Naive B cell (primary cell): Measurements from ENCODE around the gene FER. TPM values are rescaled to one million over a fixed set of nuclear protein-coding genes. Genes with fewer than 3 reads are reported as not detected.
"Not testable (repeated sequence)": the region's sequence is repeated elsewhere in the genome, so short reads cannot be mapped to it uniquely, and the experiment has no call there.

ENCODE experiments used
- ATAC-seq, 2 donors: fragments of 150-1000 bp; cut with Tn5 transposase; 2 replicates each; pipeline ENCODE4 v1.10.0; 2021; ENCODE audit warnings: low read depth in 2 of 2, mild to moderate bottlenecking in 2 of 2, moderate library complexity in 2 of 2
- DNase-seq: peaks from one replicate; pipeline ENCODE4 v3.0.0; 2022
- H3K27ac Mint-ChIP-seq, 6 donors: one replicate each; pipeline ENCODE4 v1.8.0; 2020 to 2022; ENCODE audit warnings: mild to moderate bottlenecking in 6 of 6, mixed read lengths in 6 of 6, moderate library complexity in 5 of 6, inconsistent platforms in 2 of 6
- H3K27me3 Mint-ChIP-seq, 3 donors: one replicate each; pipeline ENCODE4 v1.8.0; 2021 to 2022; ENCODE audit warnings: mixed read lengths in 3 of 3, mild to moderate bottlenecking in 1 of 3
- H3K36me3 Mint-ChIP-seq, 2 donors: one replicate each; pipeline ENCODE4 v1.8.0; 2020 to 2022; ENCODE audit warnings: mixed read lengths in 2 of 2, inconsistent platforms in 1 of 2, mild to moderate bottlenecking in 1 of 2
- H3K4me1 Mint-ChIP-seq, 3 donors: one replicate each; pipeline ENCODE4 v1.8.0; 2020 to 2022; ENCODE audit warnings: mixed read lengths in 3 of 3, inconsistent platforms in 1 of 3, mild to moderate bottlenecking in 1 of 3, moderate library complexity in 1 of 3
- H3K4me3 Mint-ChIP-seq, 8 donors: one replicate each; pipeline ENCODE4 v1.8.0; 2020 to 2022; ENCODE audit warnings: mild to moderate bottlenecking in 8 of 8, mixed read lengths in 8 of 8, moderate library complexity in 8 of 8, inconsistent platforms in 2 of 8
- H3K9me3 Mint-ChIP-seq, 7 donors: one replicate each; pipeline ENCODE4 v1.8.0; 2020 to 2022; ENCODE audit warnings: mixed read lengths in 7 of 7, mild to moderate bottlenecking in 5 of 7, inconsistent platforms in 2 of 7, moderate library complexity in 1 of 7
- polyA plus RNA-seq, 6 donors: library from polyadenylated mRNA; unstranded; fragments of 300-500 nt; fragmentation: Illumina TruSeq; gene quantifications; one replicate each; pipeline ENCODE4 v1.2.3, GENCODE V29; 2021; ENCODE audit warnings: low read depth in 6 of 6

Gene FER
- polyA plus RNA-seq, 6 donors from 2014 or later, result 9.6 to 21.0 (median 17.2) TPM

DNA sequence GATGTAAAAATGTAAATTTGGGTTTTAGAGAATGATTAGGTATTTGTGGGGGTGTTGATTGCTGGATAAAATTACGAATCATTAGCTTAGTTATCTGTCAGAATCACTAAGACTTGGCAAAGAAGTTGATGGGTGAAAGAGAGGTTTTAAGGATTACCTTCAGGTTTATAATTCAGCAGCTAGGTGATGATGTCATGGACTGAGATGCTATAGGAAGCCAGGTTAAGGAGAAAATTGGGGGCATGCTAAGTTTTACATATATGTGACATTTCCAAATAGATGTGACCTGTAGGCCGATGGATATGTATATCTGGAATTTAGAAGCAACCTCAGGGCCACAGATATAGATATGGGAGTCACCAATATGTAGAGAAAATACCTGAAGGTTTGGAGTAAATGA, 228.0 kb downstream of the FER start:
- Mint-ChIP-seq H3K9me3 (peaks cover 0 to 2% (median 0%) of the 10 kb centered on the region in 7 donors), H3K27ac (no peak overlapping the region), H3K4me3 (no peak overlapping the region), H3K36me3 (peaks cover 14 to 16% of the 10 kb centered on the region in 2 donors), H3K4me1 (no peaks in the 10 kb centered on the region), H3K27me3 (no peaks in the 10 kb centered on the region)
- DNase-seq, result no peak
- no peak for ATAC-seq

DNA sequence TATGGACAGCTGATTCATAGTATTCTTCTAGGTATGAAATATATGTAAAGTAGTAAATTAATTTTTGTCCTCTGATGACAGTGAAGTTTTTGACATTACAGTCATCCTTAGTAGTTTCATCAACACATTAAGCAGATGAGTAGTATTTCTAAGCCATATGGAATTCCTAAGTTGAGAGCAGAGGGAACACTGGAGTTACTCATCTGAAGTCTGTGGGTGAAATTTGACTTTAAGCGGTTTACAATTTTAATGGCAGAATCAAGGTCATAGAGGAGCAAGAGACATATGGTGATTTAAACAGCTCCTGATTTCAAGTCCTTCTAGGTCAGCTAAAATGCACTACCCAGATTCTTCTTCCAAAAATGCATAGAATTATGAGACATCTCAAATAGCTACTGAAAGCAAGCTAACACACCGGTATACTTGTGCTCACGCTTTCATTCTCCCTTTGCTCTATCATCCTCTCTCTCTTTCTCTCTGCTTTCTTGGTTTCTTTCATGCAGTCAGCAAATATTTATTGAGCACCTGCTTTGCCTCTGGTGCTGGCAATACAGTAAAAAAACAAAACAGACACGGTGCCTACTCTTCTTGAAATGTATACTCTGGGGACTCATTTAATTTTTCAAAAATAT, 235.9 kb downstream of the FER start:
- Mint-ChIP-seq H3K27ac (peak overlapping the region in 1 of 6 donors; percentile 80), H3K27me3 (no peaks in the 10 kb centered on the region), H3K4me1 (peaks cover 0 to 2% (median under 1%) of the 10 kb centered on the region in 3 donors), H3K9me3 (peaks cover 0 to 7% (median 3%) of the 10 kb centered on the region in 7 donors), H3K36me3 (peaks cover 16 to 24% of the 10 kb centered on the region in 2 donors), H3K4me3 (no peak overlapping the region)
- DNase-seq (no peak), ATAC-seq (no peak)

- no peak for DNase-seq
- Mint-ChIP-seq H3K36me3 (peaks cover 22 to 41% of the 10 kb centered on the region in 2 donors), H3K27me3 (no peaks in the 10 kb centered on the region), H3K9me3 (peaks cover 6 to 22% (median 15%) of the 10 kb centered on the region in 7 donors), H3K4me3 (no peak overlapping the region), H3K4me1 (peaks cover 0 to 4% (median 3%) of the 10 kb centered on the region in 3 donors), H3K27ac (no peak overlapping the region)
- no peak for ATAC-seq
Observed at GRCh38 chr5:108989761-108990392, 242.2 kb downstream of the FER start.

DNA sequence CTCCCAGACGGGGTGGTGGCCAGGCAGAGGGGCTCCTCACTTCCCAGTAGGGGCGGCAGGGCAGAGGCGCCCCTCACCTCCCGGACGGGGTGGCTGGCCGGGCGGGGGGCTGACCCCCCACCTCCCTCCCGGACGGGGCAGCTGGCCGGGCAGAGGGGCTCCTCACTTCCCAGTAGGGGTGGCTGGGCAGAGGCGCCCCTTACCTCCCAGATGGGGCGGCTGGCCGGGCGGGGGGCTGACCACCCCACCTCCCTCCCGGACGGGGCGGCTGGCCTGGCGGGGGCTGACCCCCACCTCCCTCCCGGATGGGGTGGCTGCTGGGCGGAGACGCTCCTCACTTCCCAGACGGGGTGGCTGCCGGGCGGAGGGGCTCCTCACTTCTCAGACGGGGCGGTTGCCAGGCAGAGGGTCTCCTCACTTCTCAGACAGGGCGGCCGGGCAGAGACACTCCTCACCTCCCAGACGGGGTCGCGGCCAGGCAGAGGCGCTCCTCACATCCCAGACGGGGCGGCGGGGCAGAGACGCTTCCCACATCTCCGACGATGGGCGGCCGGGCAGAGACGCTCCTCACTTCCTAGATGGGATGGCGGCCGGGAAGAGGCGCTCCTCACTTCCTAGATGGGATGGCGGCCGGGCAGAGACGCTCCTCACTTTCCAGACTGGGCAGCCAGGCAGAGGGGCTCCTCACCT, 244.8 kb downstream of the FER start:
- H3K9me3 Mint-ChIP-seq, result peaks cover 6 to 36% (median 19%) of the 10 kb centered on the region in 7 donors
- H3K27ac Mint-ChIP-seq, H3K4me1 Mint-ChIP-seq, H3K4me3 Mint-ChIP-seq, H3K27me3 Mint-ChIP-seq, ATAC-seq, DNase-seq: not testable (repeated sequence)
- H3K36me3 Mint-ChIP-seq, result peaks cover 19 to 28% of the 10 kb centered on the region in 2 donors

DNA sequence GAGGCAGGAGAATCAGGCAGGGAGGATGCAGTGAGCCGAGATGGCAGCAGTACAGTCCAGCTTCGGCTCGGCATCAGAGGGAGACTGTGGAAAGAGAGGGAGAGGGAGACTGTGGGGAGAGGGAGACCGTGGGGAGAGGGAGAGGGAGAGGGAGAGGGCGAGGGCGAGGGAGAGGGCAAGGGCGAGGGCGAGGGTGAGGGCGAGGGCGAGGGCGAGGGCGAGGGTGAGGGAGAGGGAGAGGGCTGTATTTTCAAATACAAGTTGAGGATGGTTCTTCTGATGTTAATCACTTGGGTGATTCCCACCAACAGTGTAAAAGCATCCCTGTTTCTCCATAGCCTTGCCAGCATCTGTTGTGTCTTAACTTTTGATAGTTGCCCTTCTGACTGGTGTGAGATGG, 245.7 kb downstream of the FER start:
- Mint-ChIP-seq H3K36me3 (peaks cover 19% of the 10 kb centered on the region in 2 donors), H3K9me3 (peaks cover 4 to 33% (median 19%) of the 10 kb centered on the region in 7 donors), H3K4me3 (peak overlapping the region in 1 of 8 donors; percentile 35)
- H3K27ac Mint-ChIP-seq, H3K4me1 Mint-ChIP-seq, DNase-seq, H3K27me3 Mint-ChIP-seq, ATAC-seq: not testable (repeated sequence)

- peaks cover 0 to 40% (median 20%) of the 10 kb centered on the region in 7 donors for H3K9me3 Mint-ChIP-seq
- H3K36me3 Mint-ChIP-seq, result peaks cover 13 to 19% of the 10 kb centered on the region in 2 donors
- no peak for ATAC-seq
- no peaks in the 10 kb centered on the region for H3K27me3 Mint-ChIP-seq
- H3K4me1 Mint-ChIP-seq, result no peaks in the 10 kb centered on the region
- no peak overlapping the region for H3K4me3 Mint-ChIP-seq
- no peak overlapping the region for H3K27ac Mint-ChIP-seq
- no peak for DNase-seq
Observed at GRCh38 chr5:108997720-108998119, 250.0 kb downstream of the FER start.

DNA sequence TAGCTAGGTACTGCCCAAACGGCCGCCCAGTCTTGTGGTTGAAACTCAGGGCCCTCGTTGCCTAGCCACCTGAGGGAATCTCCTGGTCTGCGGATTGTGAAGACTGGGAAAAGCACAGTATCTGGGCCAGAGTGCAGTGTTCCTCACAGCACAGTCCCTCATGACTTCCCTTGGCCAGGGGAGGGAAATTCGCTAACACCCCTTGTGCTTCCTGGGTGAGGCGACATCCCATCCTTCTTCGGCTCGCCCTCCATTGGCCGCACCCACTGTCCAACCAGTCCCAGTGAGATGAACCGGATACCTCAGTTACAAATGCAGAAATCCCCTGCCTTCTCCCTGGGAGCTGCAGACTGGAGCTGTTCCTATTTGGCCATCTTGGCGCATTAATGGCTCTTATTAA, 250.5 kb downstream of the FER start:
- ATAC-seq (no peak), DNase-seq (no peak)
- H3K4me3 Mint-ChIP-seq, result no peak overlapping the region
- no peaks in the 10 kb centered on the region for H3K4me1 Mint-ChIP-seq
- H3K9me3 Mint-ChIP-seq, result peaks cover 0 to 38% (median 20%) of the 10 kb centered on the region in 7 donors
- no peak overlapping the region for H3K27ac Mint-ChIP-seq
- peaks cover 13 to 19% of the 10 kb centered on the region in 2 donors for H3K36me3 Mint-ChIP-seq
- H3K27me3 Mint-ChIP-seq, result no peaks in the 10 kb centered on the region

GRCh38 chr5:109003928-109004327, 256.2 kb downstream of the FER start:
- H3K27ac Mint-ChIP-seq, result no peak overlapping the region
- ATAC-seq, result no peak
- DNase-seq, result no peak
- no peaks in the 10 kb centered on the region for H3K4me1 Mint-ChIP-seq
- H3K27me3 Mint-ChIP-seq, result no peaks in the 10 kb centered on the region
- H3K36me3 Mint-ChIP-seq, result no peaks in the 10 kb centered on the region
- H3K4me3 Mint-ChIP-seq, result no peak overlapping the region
- peaks cover 0 to 7% (median 1%) of the 10 kb centered on the region in 7 donors for H3K9me3 Mint-ChIP-seq

DNA sequence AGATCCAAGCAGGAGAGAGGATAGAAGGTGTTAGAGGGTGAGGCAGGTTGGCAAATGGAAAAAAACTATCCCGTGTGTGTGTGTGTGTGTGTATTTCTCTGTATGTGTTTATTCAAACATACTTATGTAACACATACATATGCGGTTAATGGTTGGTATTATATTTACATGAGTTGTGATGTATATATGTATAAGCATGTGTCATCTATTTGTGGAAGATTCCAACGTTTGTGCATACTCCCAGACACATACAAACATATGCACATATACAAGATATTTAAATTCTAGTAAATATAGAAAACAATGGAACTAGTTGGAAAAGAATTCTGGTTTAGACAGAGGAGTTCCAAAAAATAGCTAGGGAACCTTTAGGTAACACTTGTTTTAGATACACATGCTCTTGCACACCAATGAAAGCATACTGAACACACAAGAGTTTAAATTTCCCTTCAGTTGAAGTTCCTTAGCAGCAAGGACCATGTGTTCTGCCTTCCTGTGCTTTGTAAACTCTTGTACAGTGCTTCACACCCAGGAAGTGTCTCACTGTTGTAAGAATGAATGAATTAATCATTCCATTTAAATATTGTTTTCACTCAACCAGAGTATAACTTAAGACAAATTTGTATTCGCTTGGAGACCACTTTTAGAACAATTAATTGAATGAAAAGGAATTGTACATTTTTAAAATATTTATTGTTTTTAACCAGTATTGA, 257.8 kb downstream of the FER start:
- peaks cover 0 to 14% of the 10 kb centered on the region in 2 donors for H3K36me3 Mint-ChIP-seq
- ATAC-seq, result no peak
- no peaks in the 10 kb centered on the region for H3K4me1 Mint-ChIP-seq
- no peaks in the 10 kb centered on the region for H3K27me3 Mint-ChIP-seq
- no peak for DNase-seq
- no peak overlapping the region for H3K4me3 Mint-ChIP-seq
- H3K27ac Mint-ChIP-seq, result peak overlapping the region in 1 of 6 donors; percentile 82
- peaks cover 0 to 5% (median 0%) of the 10 kb centered on the region in 7 donors for H3K9me3 Mint-ChIP-seq

- Mint-ChIP-seq H3K9me3 (peaks cover 0 to 3% (median 0%) of the 10 kb centered on the region in 7 donors), H3K4me3 (no peak overlapping the region)
Observed at GRCh38 chr5:109006129-109006528, 258.4 kb downstream of the FER start.

GRCh38 chr5:109016300-109016699, 268.6 kb downstream of the FER start:
- Mint-ChIP-seq H3K4me1 (no peaks in the 10 kb centered on the region), H3K4me3 (no peak overlapping the region), H3K27ac (no peak overlapping the region), H3K9me3 (peaks cover 0 to 7% (median 0%) of the 10 kb centered on the region in 7 donors), H3K36me3 (peaks cover 0 to 5% of the 10 kb centered on the region in 2 donors), H3K27me3 (no peaks in the 10 kb centered on the region)
- no peak for DNase-seq
- ATAC-seq, result no peak

More at GRCh38 chr5:109006129-109006528, 258.4 kb downstream of the FER start:
- ATAC-seq, result no peak
- Mint-ChIP-seq H3K4me1 (no peaks in the 10 kb centered on the region), H3K27me3 (no peaks in the 10 kb centered on the region), H3K36me3 (peaks cover 0 to 18% of the 10 kb centered on the region in 2 donors), H3K27ac (peak overlapping the region in 2 of 6 donors; percentile 8 to 16)
- DNase-seq, result no peak

- ATAC-seq, result no peak
- H3K9me3 Mint-ChIP-seq, result peaks cover 0 to 10% (median 0%) of the 10 kb centered on the region in 7 donors
Observed at GRCh38 chr5:109022056-109022455, 274.4 kb downstream of the FER start.

DNA sequence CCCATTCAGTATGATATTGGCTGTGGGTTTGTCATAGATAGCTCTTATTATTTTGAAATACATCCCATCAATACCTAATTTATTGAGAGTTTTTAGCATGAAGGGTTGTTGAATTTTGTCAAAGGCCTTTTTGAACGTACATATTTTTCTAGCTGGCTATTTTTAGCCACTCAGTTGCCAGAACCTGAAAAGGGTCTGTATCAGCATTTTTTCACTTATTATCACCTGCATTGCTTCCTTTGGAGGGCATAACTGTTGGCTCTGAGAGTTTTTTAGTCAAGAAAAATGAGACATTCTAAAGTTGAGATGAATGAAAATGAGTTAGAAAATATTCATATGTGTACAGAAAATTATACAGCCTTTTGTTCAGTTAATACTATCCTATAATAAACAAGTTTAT, 278.0 kb downstream of the FER start:
- not testable (repeated sequence) for ATAC-seq, H3K4me3 Mint-ChIP-seq, DNase-seq

More at GRCh38 chr5:109022056-109022455, 274.4 kb downstream of the FER start:
- no peak for DNase-seq
- Mint-ChIP-seq H3K27ac (peak overlapping the region in 2 of 6 donors; percentile 2 to 45), H3K4me3 (no peak overlapping the region), H3K27me3 (no peaks in the 10 kb centered on the region), H3K36me3 (peaks cover 5 to 8% of the 10 kb centered on the region in 2 donors), H3K4me1 (no peaks in the 10 kb centered on the region)

More for the DNA sequence above, 278.0 kb downstream of the FER start:
- H3K9me3 Mint-ChIP-seq, result peaks cover 0 to 10% (median 0%) of the 10 kb centered on the region in 7 donors
- H3K4me1 Mint-ChIP-seq, H3K36me3 Mint-ChIP-seq, H3K27me3 Mint-ChIP-seq, H3K27ac Mint-ChIP-seq: not testable (repeated sequence)
